HEK293 (cell line): ENCODE results near the gene TPRG1.
A peak's percentile ranks its signal among the peaks of the same experiment; 100 is the strongest.

Experiments
- CTCF ChIA-PET: fragments of 350-600 bp; formaldehyde crosslinking; extraction: SDS; loops from one replicate; lab custom pipeline; 2021; ENCODE audit warnings: antibody characterized with exemption; lab: Yijun Ruan, JAX
- POLR2A ChIA-PET: fragments of 300-600 bp; formaldehyde crosslinking; extraction: SDS; loops from one replicate; lab custom pipeline; 2020; ENCODE audit warnings: antibody characterized with exemption, inconsistent platforms; lab: Yijun Ruan, JAX
- H3K27ac ChIP-seq: fragments of 200-500 bp; sonication (Bioruptor generic); 2 replicates; pipeline ENCODE4 v1.5.1; 2014; ENCODE audit warnings: low read depth, low read length, control low read depth, inconsistent platforms; ENCODE audit errors: extremely low read depth
- H3K36me3 ChIP-seq, 2 experiments: fragments of 200-500 bp in 1 of 2; sonication (Bioruptor generic) in 1 of 2; 1 replicate in 1 of 2; 2 replicates in 1 of 2; pipeline ENCODE4 v1.5.1; 2014 to 2017; ENCODE audit warnings: inconsistent platforms in 2 of 2, low read length in 2 of 2; ENCODE audit not compliant: control insufficient read depth in 2 of 2, insufficient read depth in 1 of 2
- H3K4me1 ChIP-seq: fragments of 200-500 bp; sonication (Bioruptor generic); 2 replicates; pipeline ENCODE4 v1.5.1; 2014; ENCODE audit warnings: mild to moderate bottlenecking, low read length, inconsistent platforms; ENCODE audit not compliant: control insufficient read depth, insufficient read depth
- H3K4me3 ChIP-seq: 2 replicates; pipeline ENCODE4 v1.5.1; 2011; ENCODE audit warnings: low read depth, mild to moderate bottlenecking, control low read depth, low read length, moderate library complexity
- H3K9me3 ChIP-seq: fragments of 200-500 bp; sonication (Bioruptor generic); 2 replicates; pipeline ENCODE4 v1.5.1; 2014; ENCODE audit warnings: low read depth, low read length, inconsistent platforms; ENCODE audit not compliant: control insufficient read depth, insufficient read depth
- GLI4 ChIP-seq: fragments of 450-650 bp; formaldehyde crosslinking; IDR thresholded peaks from 2 replicates; pipeline ENCODE4 v1.5.1; 2016; ENCODE audit warnings: missing biosample characterization, missing genetic modification characterization
- MYNN ChIP-seq: fragments of 450-650 bp; formaldehyde crosslinking; IDR thresholded peaks from 2 replicates; pipeline ENCODE4 v1.5.1; 2016; ENCODE audit warnings: missing biosample characterization, missing genetic modification characterization, borderline replicate concordance
- ZFP37 ChIP-seq: fragments of 450-650 bp; formaldehyde crosslinking; IDR thresholded peaks from 2 replicates; pipeline ENCODE4 v1.5.1; 2016; ENCODE audit warnings: missing biosample characterization, missing genetic modification characterization
- ZNF239 ChIP-seq: fragments of 450-650 bp; formaldehyde crosslinking; IDR thresholded peaks from 2 replicates; pipeline ENCODE4 v1.5.1; 2016; ENCODE audit warnings: missing biosample characterization, missing genetic modification characterization
- ZNF248 ChIP-seq: fragments of 450-650 bp; formaldehyde crosslinking; IDR thresholded peaks from 2 replicates; pipeline ENCODE4 v1.5.1; 2017; ENCODE audit warnings: missing biosample characterization, missing genetic modification characterization
- ZNF366 ChIP-seq: fragments of 450-650 bp; formaldehyde crosslinking; conservative IDR thresholded peaks from 2 replicates; pipeline ENCODE4 v1.5.1; 2016; ENCODE audit warnings: missing biosample characterization, missing genetic modification characterization
- ZNF621 ChIP-seq: fragments of 450-650 bp; formaldehyde crosslinking; IDR thresholded peaks from 2 replicates; pipeline ENCODE4 v1.5.1; 2017; ENCODE audit warnings: missing biosample characterization, missing genetic modification characterization
- ZNF624 ChIP-seq: fragments of 450-650 bp; formaldehyde crosslinking; IDR thresholded peaks from 2 replicates; pipeline ENCODE4 v1.5.1; 2017; ENCODE audit warnings: missing biosample characterization, missing genetic modification characterization
- ZNF654 ChIP-seq: fragments of 450-650 bp; formaldehyde crosslinking; IDR thresholded peaks from 2 replicates; pipeline ENCODE4 v1.5.1; 2016; ENCODE audit warnings: low read depth, missing biosample characterization, missing genetic modification characterization
- ZNF670 ChIP-seq: fragments of 450-650 bp; formaldehyde crosslinking; IDR thresholded peaks from 2 replicates; pipeline ENCODE4 v1.5.1; 2016; ENCODE audit warnings: missing biosample characterization, missing genetic modification characterization, low read depth
- ZNF776 ChIP-seq: fragments of 450-650 bp; formaldehyde crosslinking; IDR thresholded peaks from 2 replicates; pipeline ENCODE4 v1.5.0; 2017; ENCODE audit warnings: missing biosample characterization, missing genetic modification characterization, borderline replicate concordance
- ZNF777 ChIP-seq: fragments of 450-650 bp; formaldehyde crosslinking; IDR thresholded peaks from 2 replicates; pipeline ENCODE4 v1.5.1; 2017; ENCODE audit warnings: missing biosample characterization, missing genetic modification characterization, borderline replicate concordance
- ZNF792 ChIP-seq: fragments of 450-650 bp; formaldehyde crosslinking; IDR thresholded peaks from 2 replicates; pipeline ENCODE4 v1.5.1; 2016; ENCODE audit warnings: missing biosample characterization, missing genetic modification characterization
- ZSCAN23 ChIP-seq: fragments of 450-650 bp; formaldehyde crosslinking; IDR thresholded peaks from 2 replicates; pipeline ENCODE4 v1.5.1; 2016; ENCODE audit warnings: missing biosample characterization, missing genetic modification characterization
- ZSCAN30 ChIP-seq: fragments of 450-650 bp; IDR thresholded peaks from 2 replicates; pipeline ENCODE4 v1.5.1; 2018; ENCODE audit warnings: missing biosample characterization, mild to moderate bottlenecking, missing genetic modification characterization, moderate library complexity
- TF ChIP-seq, protein P1 (sequence below): fragments of 450-650 bp; formaldehyde crosslinking; IDR thresholded peaks from 2 replicates; pipeline ENCODE4 v1.5.1; 2016; ENCODE audit warnings: missing biosample characterization, missing genetic modification characterization
- TF ChIP-seq, protein P2 (sequence below): fragments of 450-650 bp; formaldehyde crosslinking; IDR thresholded peaks from 2 replicates; pipeline ENCODE4 v1.5.1; 2017; ENCODE audit warnings: missing biosample characterization, missing genetic modification characterization
- TF ChIP-seq, protein P3 (sequence below): fragments of 450-650 bp; formaldehyde crosslinking; IDR thresholded peaks from 2 replicates; pipeline ENCODE4 v1.5.1; 2016; ENCODE audit warnings: missing biosample characterization, missing genetic modification characterization
- TF ChIP-seq, protein P4 (sequence below): fragments of 450-650 bp; formaldehyde crosslinking; IDR thresholded peaks from 2 replicates; pipeline ENCODE4 v1.5.1; 2017; ENCODE audit warnings: missing biosample characterization, mild to moderate bottlenecking, missing genetic modification characterization, moderate library complexity

TPRG1 gene

DNA sequence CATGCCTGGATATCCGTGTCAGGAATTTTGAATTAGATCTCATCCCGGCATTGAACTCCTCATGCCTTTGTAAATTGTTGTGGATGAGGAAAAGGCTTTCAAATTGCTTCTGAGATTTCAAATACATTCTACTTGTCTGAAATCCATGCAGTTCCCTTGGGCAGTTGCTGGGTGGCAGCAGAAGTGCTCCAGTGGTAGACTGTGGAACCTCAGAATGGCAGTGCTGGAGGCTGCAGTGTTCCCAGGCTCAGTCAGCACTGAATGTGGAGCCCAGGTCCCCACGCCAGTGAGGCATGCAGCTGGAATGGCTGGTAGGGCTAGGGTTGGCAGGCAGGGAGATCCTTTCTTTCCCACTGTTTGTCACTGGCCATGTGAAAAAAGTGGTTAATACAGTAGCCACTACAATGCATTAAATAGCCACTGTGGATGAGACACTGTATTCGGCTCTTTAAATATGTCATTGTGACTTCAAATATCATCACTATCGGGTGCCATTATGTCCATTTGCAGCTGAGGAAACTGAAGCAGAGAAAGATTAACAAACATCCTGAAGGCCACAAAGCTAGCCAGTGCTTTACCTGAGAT is 98.6 kb downstream of the TPRG1 start:
- ChIA-PET POLR2A (no interaction called here), CTCF (interaction anchor here (0.6 to 4.0 kb wide), 10 partner anchors 47 to 1304 kb away, joined by 3 to 29 read pairs (median 3); no protein-coding TSS in a partner anchor)
- no peak overlapping the region for H3K27ac ChIP-seq
- TF ChIP-seq ZNF654 (tag by site-specific recombination) (peak; percentile 53), ZNF366 (tag by site-specific recombination) (no peak), ZSCAN30 (tag by site-specific recombination) (0 out of 2 replicates have a peak, but pooled peaks have one; percentile 49), ZNF624 (tag by site-specific recombination) (no peak)
- TF ChIP-seq, protein P1, sequence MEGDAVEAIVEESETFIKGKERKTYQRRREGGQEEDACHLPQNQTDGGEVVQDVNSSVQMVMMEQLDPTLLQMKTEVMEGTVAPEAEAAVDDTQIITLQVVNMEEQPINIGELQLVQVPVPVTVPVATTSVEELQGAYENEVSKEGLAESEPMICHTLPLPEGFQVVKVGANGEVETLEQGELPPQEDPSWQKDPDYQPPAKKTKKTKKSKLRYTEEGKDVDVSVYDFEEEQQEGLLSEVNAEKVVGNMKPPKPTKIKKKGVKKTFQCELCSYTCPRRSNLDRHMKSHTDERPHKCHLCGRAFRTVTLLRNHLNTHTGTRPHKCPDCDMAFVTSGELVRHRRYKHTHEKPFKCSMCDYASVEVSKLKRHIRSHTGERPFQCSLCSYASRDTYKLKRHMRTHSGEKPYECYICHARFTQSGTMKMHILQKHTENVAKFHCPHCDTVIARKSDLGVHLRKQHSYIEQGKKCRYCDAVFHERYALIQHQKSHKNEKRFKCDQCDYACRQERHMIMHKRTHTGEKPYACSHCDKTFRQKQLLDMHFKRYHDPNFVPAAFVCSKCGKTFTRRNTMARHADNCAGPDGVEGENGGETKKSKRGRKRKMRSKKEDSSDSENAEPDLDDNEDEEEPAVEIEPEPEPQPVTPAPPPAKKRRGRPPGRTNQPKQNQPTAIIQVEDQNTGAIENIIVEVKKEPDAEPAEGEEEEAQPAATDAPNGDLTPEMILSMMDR (tag by site-specific recombination) = peak; percentile 34; the same call in 1 of the 2 replicates
- H3K4me3 ChIP-seq = no peak overlapping the region
- H3K4me1 ChIP-seq = no peaks in the 10 kb centered on the region
- no peaks in the 10 kb centered on the region for H3K36me3 ChIP-seq
- no peaks in the 10 kb centered on the region for H3K9me3 ChIP-seq

DNA sequence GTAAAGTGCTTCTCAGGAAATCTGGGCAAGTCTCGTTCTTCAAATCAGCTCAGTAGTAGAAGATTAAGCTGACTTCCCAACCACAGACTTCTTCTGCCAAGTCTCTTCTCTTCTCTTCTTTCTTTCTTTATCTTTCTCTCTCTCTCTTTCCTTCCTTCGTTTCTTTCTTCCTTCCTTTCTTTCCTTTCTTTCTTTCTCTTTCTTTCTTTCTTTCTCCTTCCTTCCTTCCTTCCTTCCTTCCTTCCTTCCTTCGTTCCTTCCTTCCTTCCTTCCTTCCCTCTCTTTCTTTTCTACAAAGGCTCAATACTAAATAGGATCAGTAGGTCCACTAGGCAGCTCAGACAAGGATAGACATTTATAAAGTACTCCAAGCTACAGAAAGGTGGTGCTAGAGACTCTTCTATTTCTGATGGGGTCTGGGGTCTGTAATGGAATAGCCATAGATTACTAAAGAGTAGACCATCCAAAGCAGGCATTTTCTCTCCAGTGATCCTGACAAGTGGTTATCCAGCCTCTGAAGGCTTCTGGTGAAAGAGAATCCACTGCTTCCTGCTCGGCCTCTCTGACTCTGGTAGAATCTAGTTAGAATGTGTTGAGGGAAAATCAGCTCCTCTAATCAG is 100.8 kb downstream of the TPRG1 start:
- Histone ChIP-seq H3K36me3 (no peaks in the 10 kb centered on the region), H3K9me3 (no peaks in the 10 kb centered on the region), H3K4me1 (no peaks in the 10 kb centered on the region; the same call in 1 of the 2 replicates)
- POLR2A ChIA-PET = interaction anchor here (1.2 kb wide), 1 partner anchor 52 kb away, joined by 3 read pairs; no protein-coding TSS in a partner anchor
- TF ChIP-seq ZNF654 (tag by site-specific recombination) (peak; percentile 46), GLI4 (peak; percentile 59; the same call in 1 of the 2 replicates), ZNF366 (tag by site-specific recombination) (peak; percentile 80), ZNF239 (tag by site-specific recombination) (no peak)
- TF ChIP-seq, all 188 proteins: peak for 3
- CTCF ChIA-PET = interaction anchor here (0.6 to 2.2 kb wide), 40 partner anchors 9 to 683 kb away, joined by 3 to 15 read pairs (median 3); no protein-coding TSS in a partner anchor
- Histone ChIP-seq H3K4me3 (no peak overlapping the region), H3K27ac (no peak overlapping the region)

DNA sequence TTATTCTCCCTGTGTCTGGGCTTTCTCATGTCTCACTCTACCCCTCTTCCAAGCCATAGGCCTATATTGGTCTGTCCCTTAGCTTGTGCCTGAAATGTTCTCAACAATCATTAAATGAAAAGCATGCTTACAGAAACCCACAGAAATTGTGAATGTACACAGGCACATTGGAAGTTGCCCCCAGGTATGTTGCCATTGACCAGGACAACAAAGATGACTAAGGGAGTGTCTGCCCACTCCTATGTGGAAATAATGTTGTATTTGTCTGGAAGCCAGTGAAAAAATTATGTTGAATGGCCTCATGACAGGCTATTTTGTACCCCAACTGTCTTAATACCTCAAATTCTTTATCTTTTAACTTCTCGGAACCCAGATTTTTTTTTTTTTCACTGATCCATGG is 102.0 kb downstream of the TPRG1 start:
- CTCF ChIA-PET = interaction anchor here (0.5 to 2.2 kb wide), 11 partner anchors 50 to 675 kb away, joined by 3 to 15 read pairs (median 5); no protein-coding TSS in a partner anchor
- TF ChIP-seq, protein P2, sequence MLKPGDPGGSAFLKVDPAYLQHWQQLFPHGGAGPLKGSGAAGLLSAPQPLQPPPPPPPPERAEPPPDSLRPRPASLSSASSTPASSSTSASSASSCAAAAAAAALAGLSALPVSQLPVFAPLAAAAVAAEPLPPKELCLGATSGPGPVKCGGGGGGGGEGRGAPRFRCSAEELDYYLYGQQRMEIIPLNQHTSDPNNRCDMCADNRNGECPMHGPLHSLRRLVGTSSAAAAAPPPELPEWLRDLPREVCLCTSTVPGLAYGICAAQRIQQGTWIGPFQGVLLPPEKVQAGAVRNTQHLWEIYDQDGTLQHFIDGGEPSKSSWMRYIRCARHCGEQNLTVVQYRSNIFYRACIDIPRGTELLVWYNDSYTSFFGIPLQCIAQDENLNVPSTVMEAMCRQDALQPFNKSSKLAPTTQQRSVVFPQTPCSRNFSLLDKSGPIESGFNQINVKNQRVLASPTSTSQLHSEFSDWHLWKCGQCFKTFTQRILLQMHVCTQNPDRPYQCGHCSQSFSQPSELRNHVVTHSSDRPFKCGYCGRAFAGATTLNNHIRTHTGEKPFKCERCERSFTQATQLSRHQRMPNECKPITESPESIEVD (tag by site-specific recombination) = no peak
- TF ChIP-seq ZNF621 (no peak), ZFP37 (tag by site-specific recombination) (no peak), ZNF670 (tag by site-specific recombination) (no peak)
- Histone ChIP-seq H3K36me3 (no peaks in the 10 kb centered on the region), H3K9me3 (no peaks in the 10 kb centered on the region), H3K27ac (no peak overlapping the region), H3K4me3 (no peak overlapping the region), H3K4me1 (no peaks in the 10 kb centered on the region; the same call in 1 of the 2 replicates)
- POLR2A ChIA-PET = no interaction called here

DNA sequence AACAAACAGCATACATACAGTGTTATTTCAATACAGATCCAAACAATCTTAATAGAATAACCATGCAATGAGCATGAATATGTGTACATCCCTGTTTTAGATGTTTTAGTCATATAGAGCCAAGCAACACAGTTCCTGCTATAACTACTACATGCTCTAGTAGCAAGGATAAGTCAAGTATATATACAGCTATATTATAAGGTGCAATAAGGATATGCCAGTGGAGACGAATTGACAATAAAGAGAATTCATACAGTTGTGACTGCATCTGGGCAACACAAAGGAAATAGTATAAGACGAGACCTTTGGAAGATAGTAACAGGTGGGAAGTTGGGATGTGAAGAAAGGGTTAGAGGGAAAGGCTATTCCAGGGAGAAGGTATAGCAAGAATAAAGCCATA is 103.4 kb downstream of the TPRG1 start:
- Histone ChIP-seq H3K4me3 (no peak overlapping the region), H3K36me3 (no peaks in the 10 kb centered on the region), H3K27ac (no peak overlapping the region), H3K4me1 (no peaks in the 10 kb centered on the region; the same call in 1 of the 2 replicates), H3K9me3 (no peaks in the 10 kb centered on the region)
- CTCF ChIA-PET = no interaction called here
- POLR2A ChIA-PET = no interaction called here
- TF ChIP-seq ZNF248 = no peak
- no peak for TF ChIP-seq ZNF777 (tag by site-specific recombination)
- TF ChIP-seq, protein P3, sequence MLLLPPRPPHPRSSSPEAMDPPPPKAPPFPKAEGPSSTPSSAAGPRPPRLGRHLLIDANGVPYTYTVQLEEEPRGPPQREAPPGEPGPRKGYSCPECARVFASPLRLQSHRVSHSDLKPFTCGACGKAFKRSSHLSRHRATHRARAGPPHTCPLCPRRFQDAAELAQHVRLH (tag by site-specific recombination) = no peak
- TF ChIP-seq ZNF792 = no peak
- TF ChIP-seq, protein P4, sequence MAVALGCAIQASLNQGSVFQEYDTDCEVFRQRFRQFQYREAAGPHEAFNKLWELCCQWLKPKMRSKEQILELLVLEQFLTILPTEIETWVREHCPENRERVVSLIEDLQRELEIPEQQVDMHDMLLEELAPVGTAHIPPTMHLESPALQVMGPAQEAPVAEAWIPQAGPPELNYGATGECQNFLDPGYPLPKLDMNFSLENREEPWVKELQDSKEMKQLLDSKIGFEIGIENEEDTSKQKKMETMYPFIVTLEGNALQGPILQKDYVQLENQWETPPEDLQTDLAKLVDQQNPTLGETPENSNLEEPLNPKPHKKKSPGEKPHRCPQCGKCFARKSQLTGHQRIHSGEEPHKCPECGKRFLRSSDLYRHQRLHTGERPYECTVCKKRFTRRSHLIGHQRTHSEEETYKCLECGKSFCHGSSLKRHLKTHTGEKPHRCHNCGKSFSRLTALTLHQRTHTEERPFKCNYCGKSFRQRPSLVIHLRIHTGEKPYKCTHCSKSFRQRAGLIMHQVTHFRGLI (tag by site-specific recombination) = no peak
- no peak for TF ChIP-seq ZNF776
- no peak for TF ChIP-seq ZSCAN23
- TF ChIP-seq MYNN (tag by site-specific recombination) = no peak
